Measurements from ENCODE around the gene PPM1G.
A peak's percentile ranks its signal among the peaks of the same experiment; 100 is the strongest.
"Not testable (repeated sequence)": the region's sequence is repeated elsewhere in the genome, so short reads cannot be mapped to it uniquely, and the experiment has no call there.

PPM1G gene

GRCh38 chr2:27375513-27376099 lies 33.8 kb downstream of the PPM1G start:
- DNase-seq (ENCODE audit: low read depth) = no peak

- no peak for DNase-seq (ENCODE audit: low read depth)
Observed at GRCh38 chr2:27373567-27373966, 35.8 kb downstream of the PPM1G start.

- DNase-seq (ENCODE audit: low read depth) = no peak
Observed at GRCh38 chr2:27372937-27373336, 36.5 kb downstream of the PPM1G start.

- DNase-seq (ENCODE audit: low read depth) = peak; percentile 75
Observed at GRCh38 chr2:27370816-27371620, 38.4 kb downstream of the PPM1G start.

GRCh38 chr2:27370026-27370815 lies 39.2 kb downstream of the PPM1G start, which contains the start of the genes EIF2B4 and SNX17:
Gene EIF2B4 (minus strand): TSS chr2:27370338. CDS start chr2:27370314, 24 bp downstream.
Gene SNX17 (plus strand): TSS chr2:27370616. CDS start chr2:27370744, 128 bp downstream.
- peak; percentile 99 for DNase-seq (ENCODE audit: low read depth)

GRCh38 chr2:27369471-27370025 lies 39.8 kb downstream of the PPM1G start:
- peak; percentile 58 for DNase-seq (ENCODE audit: low read depth)

- DNase-seq (ENCODE audit: low read depth) = no peak
Observed at GRCh38 chr2:27363933-27364332, 45.5 kb downstream of the PPM1G start.

- no peak for DNase-seq (ENCODE audit: low read depth)
Observed at GRCh38 chr2:27362678-27363420, 46.5 kb downstream of the PPM1G start.

GRCh38 chr2:27356382-27357181 lies 52.8 kb downstream of the PPM1G start, which contains the start of gene GTF3C2:
Gene GTF3C2 (minus strand): TSS chr2:27356764. CDS start chr2:27343554, 13,210 bp downstream.
- DNase-seq (ENCODE audit: low read depth) = peak; percentile 97

GRCh38 chr2:27356056-27356381 lies 53.4 kb downstream of the PPM1G start:
- DNase-seq (ENCODE audit: low read depth) = peak; percentile 70

- no peak for DNase-seq (ENCODE audit: low read depth)
Observed at GRCh38 chr2:27354597-27354927, 54.8 kb downstream of the PPM1G start.

GRCh38 chr2:27353762-27354596 lies 55.4 kb downstream of the PPM1G start:
- peak; percentile 80 for DNase-seq (ENCODE audit: low read depth)

- DNase-seq (ENCODE audit: low read depth) = not testable (repeated sequence)
Observed at GRCh38 chr2:27353386-27353761, 56.0 kb downstream of the PPM1G start.

GRCh38 chr2:27351802-27352598 lies 57.4 kb downstream of the PPM1G start:
- no peak for DNase-seq (ENCODE audit: low read depth)

- DNase-seq (ENCODE audit: low read depth) = no peak
Observed at GRCh38 chr2:27350106-27350693, 59.2 kb downstream of the PPM1G start.

- DNase-seq (ENCODE audit: low read depth) = no peak
Observed at GRCh38 chr2:27347641-27348040, 61.8 kb downstream of the PPM1G start.

GRCh38 chr2:27336173-27336572 lies 73.2 kb downstream of the PPM1G start:
- no peak for DNase-seq (ENCODE audit: low read depth)

GRCh38 chr2:27335311-27335710 lies 74.1 kb downstream of the PPM1G start:
- no peak for DNase-seq (ENCODE audit: low read depth)
